Dermis microvascular lymphatic vessel endothelial cell (primary cell): ENCODE results near the gene CYP51A1. TPM values are rescaled to one million over a fixed set of nuclear protein-coding genes. Genes with fewer than 3 reads are reported as not detected.
"Not testable (repeated sequence)": the region's sequence is repeated elsewhere in the genome, so short reads cannot be mapped to it uniquely, and the experiment has no call there.

Experiments used
- DNase-seq, 2 donors: peaks; one replicate each; pipeline versions ENCODE4 v3.0.0 to v3.0.0-alpha.2; 2010; ENCODE audit warnings: low read depth in 2 of 2
- total RNA-seq: library from RNA; depleted of rRNA; stranded (reverse); fragments of >200 nt; gene quantifications from 2 replicates; pipeline ENCODE4 v1.2.1, GENCODE V29; 2014

The CYP51A1 gene
- 102 and 174 TPM in 2 replicates for total RNA-seq

- peak; percentile 83 to 94 for DNase-seq
Observed at GRCh38 chr7:92134271-92135051, at the start of gene CYP51A1. CYP51A1 (minus strand) TSS chr7:92134477; CDS start chr7:92134364, 113 bp downstream.

- DNase-seq = peak; percentile 52 to 87
Observed at GRCh38 chr7:92178928-92179924, 44.9 kb upstream of the CYP51A1 start, which contains the start of gene LRRD1. LRRD1 (minus strand) TSS chr7:92179142; CDS start chr7:92165202, 13,940 bp downstream.

GRCh38 chr7:92177362-92177761 lies 43.1 kb upstream of the CYP51A1 start:
- peak in 1 of 2 donors; percentile 2 for DNase-seq

- DNase-seq = not testable (repeated sequence)
Observed at GRCh38 chr7:92169529-92169928, 35.3 kb upstream of the CYP51A1 start.

- DNase-seq = no peak
Observed at GRCh38 chr7:92161271-92161670, 27.0 kb upstream of the CYP51A1 start.

GRCh38 chr7:92158660-92159575 lies 24.6 kb upstream of the CYP51A1 start:
- no peak for DNase-seq

GRCh38 chr7:92156990-92157389 lies 22.7 kb upstream of the CYP51A1 start:
- no peak for DNase-seq

GRCh38 chr7:92155108-92155739 lies 20.9 kb upstream of the CYP51A1 start:
- no peak for DNase-seq

GRCh38 chr7:92150450-92151017 lies 16.3 kb upstream of the CYP51A1 start:
- no peak for DNase-seq

- no peak for DNase-seq
Observed at GRCh38 chr7:92149736-92150239, 15.5 kb upstream of the CYP51A1 start.

GRCh38 chr7:92143192-92143880 lies 9.1 kb upstream of the CYP51A1 start:
- not testable (repeated sequence) for DNase-seq

GRCh38 chr7:92142791-92143190 lies 8.5 kb upstream of the CYP51A1 start:
- not testable (repeated sequence) for DNase-seq

- DNase-seq = no peak
Observed at GRCh38 chr7:92141161-92141560, 6.9 kb upstream of the CYP51A1 start.

GRCh38 chr7:92137557-92137956 lies 3.3 kb upstream of the CYP51A1 start:
- no peak for DNase-seq

- peak; percentile 5 to 30 for DNase-seq
Observed at GRCh38 chr7:92135052-92135889, 994 bp upstream of the CYP51A1 start.

- peak; percentile 33 to 74 for DNase-seq
Observed at GRCh38 chr7:92133737-92134270, 473 bp downstream of the CYP51A1 start.

GRCh38 chr7:92133133-92133736 lies 1.0 kb downstream of the CYP51A1 start:
- no peak for DNase-seq
